ENCODE data around the gene SAFB.
"Not testable (repeated sequence)": the region's sequence is repeated elsewhere in the genome, so short reads cannot be mapped to it uniquely, and the experiment has no call there.

Gene SAFB

DNA sequence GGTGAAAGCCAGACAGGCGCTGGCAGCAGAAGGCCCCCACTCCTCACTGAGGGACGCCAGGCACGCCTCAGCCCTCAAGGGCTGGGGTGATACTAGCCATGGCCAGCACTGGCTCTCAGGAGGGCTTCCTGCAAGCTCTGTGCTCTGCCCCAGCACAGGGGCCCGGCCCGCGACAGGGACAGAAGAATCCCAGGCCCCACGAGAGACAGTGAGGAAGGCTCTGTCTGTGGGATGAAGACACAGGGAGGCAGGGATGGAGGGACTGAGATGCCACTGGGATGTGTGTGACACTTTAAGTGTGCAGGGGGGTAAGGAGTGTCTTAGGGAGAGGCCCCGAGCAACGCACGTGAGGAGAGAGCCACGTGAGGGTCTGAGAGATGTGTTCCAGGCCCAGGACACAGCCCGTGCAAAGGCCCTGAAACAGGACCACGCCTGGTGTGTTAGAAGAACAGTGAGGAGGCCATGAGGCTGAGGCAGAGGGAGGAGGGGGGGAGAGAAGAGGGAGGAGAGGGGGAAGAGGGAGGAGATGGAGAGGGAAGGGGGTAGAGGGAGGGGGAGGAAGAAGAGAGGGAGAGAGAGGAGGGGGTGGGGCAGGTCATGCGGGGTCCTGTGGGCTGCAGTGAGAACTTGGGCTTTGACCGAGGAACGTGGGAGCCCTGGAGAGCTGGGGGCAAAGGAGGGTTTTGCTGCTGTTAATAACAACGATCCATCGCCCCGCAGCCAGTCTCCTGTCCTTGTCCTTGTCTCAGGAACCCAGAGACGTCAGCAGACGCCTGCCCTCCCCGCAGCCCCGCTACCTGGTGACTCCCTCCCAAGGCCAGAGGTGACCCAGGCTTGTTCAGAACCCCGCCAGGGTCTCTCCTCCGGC lies 74.4 kb downstream of the SAFB start:
- Mint-ChIP-seq H3K27me3 (no peaks in the 10 kb centered on the region), H3K4me1 (ENCODE audit: low read depth) (peaks cover 10% of the 10 kb centered on the region), H3K27ac (no peak overlapping the region), H3K9me3 (no peaks in the 10 kb centered on the region), H3K4me3 (no peak overlapping the region), H3K36me3 (ENCODE audit: low read depth) (peaks cover 45% of the 10 kb centered on the region)

DNA sequence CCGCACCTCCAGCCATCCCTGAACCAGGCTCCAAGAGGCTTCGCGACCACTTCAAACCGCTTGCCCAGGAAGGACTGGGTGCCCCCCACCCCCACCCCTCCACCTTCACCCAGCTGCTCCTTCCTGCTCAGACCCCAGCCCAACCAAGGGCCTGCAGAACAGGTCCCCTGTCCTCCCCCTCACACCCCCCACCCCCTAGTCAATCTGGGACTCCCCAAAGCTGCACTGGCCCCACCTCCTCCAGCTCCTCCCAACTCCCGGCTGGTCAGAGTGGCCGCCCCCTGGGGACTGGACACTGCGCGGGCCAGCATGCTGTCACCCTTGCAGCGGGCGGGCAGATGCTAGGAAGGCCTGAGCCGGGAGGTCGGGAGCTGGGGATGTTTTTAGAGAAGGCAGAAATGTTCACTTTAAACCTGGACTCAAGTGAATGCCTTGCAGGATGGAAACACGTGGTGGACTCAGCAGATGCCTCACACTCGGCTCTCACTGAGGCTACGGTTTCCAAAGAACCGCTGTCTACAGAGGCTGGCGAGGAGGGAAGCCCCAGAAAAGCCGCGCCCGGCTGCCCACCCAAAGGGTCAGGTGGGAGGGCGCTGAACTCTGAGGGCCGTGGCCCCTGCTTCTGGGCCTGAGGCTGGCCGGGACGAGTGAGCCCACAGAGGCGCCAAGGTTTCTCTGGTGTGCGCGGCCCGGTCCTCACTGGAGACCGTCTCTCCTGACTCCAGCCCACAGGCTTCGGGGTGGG lies 75.2 kb downstream of the SAFB start:
- H3K36me3 Mint-ChIP-seq (ENCODE audit: low read depth) = peaks cover 38% of the 10 kb centered on the region
- H3K27ac Mint-ChIP-seq = no peak overlapping the region
- H3K4me3 Mint-ChIP-seq = no peak overlapping the region
- no peaks in the 10 kb centered on the region for H3K9me3 Mint-ChIP-seq
- no peaks in the 10 kb centered on the region for H3K27me3 Mint-ChIP-seq
- peaks cover 2% of the 10 kb centered on the region for H3K4me1 Mint-ChIP-seq (ENCODE audit: low read depth)

DNA sequence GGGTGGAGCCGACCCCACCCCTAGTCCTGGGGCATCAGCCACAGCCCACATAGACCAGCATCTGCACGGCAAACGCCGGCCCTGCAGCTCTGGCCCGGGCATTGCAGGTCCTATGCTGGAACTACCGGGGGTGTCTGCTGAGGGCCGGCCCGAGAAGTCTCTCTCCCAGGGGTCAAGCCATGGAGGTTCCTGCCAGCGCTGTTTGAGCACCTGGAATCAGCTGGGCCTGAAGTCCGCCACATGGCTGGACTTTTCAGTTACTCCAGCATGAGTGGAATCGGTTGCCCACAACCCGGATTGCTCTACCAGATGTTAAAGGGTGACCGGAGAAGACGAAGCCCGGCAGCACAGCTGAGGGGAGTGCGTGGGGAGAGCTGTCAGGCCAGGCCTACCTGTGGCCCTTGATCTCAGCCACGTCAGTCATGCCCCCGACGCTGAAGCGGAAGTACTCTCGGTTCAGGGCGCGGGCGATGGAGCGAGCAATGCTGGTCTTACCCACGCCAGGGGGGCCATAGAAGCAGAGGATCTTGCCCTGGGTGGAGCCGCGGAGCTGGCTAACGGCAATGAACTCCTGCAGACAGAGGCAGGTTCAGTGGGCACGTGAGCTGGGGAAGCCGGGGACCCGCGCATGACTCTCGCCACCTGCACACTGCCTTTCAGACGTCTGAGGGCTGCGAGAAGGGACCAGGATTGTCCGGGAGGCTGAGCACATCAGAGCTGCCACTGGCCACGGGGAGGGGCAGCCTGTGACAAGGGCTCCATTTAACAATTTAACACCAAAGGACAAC lies 75.9 kb downstream of the SAFB start:
- Mint-ChIP-seq H3K4me3 (no peak overlapping the region), H3K27ac (no peak overlapping the region), H3K36me3 (ENCODE audit: low read depth) (peaks cover 44% of the 10 kb centered on the region), H3K27me3 (no peaks in the 10 kb centered on the region), H3K9me3 (no peaks in the 10 kb centered on the region), H3K4me1 (ENCODE audit: low read depth) (no peaks in the 10 kb centered on the region)

DNA sequence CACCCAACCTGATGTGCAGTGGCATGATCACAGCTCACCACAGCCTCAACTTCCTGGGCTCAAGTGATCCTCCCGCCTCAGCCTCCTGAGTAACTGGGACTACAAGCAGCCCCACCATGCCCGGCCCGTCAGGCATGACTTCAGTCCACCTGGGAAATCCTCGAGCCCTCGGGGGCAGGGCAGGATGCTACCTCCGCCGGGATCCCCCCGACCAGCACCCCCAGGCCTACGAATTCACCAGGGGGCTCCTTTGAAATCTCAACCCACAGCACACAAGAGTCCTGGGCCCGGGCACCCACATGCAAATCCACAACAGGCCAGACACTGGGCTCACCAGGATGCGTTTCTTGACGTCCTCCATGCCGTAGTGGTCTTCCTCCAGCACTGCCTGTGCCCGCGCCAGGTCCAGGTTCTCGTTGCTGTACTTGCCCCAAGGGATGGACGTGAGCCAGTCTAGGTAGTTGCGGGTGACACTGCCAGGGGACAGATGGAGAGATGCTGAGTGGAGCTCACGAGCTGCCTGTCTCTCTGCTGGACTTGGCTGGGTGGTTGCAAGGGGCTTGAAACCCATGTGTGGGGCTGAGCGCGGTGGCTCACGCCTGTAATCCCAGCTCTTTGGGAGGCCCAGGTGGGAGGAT lies 77.7 kb downstream of the SAFB start:
- Mint-ChIP-seq H3K27me3 (no peaks in the 10 kb centered on the region), H3K4me1 (ENCODE audit: low read depth) (no peaks in the 10 kb centered on the region), H3K9me3 (no peaks in the 10 kb centered on the region), H3K4me3 (no peak overlapping the region), H3K27ac (no peak overlapping the region), H3K36me3 (ENCODE audit: low read depth) (peaks cover 40% of the 10 kb centered on the region)

DNA sequence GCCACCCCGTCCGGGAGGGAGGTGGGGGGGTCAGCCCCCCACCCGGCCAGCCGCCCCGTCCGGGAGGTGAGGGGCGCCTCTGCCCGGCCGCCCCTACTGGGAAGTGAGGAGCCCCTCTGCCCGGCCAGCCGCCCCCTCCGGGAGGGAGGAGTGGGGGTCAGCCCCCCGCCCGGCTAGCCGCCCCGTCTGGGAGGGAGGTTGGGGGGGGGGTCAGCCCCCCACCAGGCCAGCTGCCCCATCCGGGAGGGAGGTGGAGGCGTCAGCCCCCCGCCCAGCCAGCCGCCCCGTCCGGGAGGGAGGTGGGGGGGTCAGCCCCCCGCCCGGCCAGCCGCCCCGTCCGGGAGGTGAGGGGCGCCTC lies 79.1 kb downstream of the SAFB start:
- not testable (repeated sequence) for H3K4me3 Mint-ChIP-seq; H3K4me1 Mint-ChIP-seq (ENCODE audit: low read depth); H3K27ac Mint-ChIP-seq; H3K27me3 Mint-ChIP-seq; H3K9me3 Mint-ChIP-seq
- H3K36me3 Mint-ChIP-seq (ENCODE audit: low read depth) = peaks cover 45% of the 10 kb centered on the region

DNA sequence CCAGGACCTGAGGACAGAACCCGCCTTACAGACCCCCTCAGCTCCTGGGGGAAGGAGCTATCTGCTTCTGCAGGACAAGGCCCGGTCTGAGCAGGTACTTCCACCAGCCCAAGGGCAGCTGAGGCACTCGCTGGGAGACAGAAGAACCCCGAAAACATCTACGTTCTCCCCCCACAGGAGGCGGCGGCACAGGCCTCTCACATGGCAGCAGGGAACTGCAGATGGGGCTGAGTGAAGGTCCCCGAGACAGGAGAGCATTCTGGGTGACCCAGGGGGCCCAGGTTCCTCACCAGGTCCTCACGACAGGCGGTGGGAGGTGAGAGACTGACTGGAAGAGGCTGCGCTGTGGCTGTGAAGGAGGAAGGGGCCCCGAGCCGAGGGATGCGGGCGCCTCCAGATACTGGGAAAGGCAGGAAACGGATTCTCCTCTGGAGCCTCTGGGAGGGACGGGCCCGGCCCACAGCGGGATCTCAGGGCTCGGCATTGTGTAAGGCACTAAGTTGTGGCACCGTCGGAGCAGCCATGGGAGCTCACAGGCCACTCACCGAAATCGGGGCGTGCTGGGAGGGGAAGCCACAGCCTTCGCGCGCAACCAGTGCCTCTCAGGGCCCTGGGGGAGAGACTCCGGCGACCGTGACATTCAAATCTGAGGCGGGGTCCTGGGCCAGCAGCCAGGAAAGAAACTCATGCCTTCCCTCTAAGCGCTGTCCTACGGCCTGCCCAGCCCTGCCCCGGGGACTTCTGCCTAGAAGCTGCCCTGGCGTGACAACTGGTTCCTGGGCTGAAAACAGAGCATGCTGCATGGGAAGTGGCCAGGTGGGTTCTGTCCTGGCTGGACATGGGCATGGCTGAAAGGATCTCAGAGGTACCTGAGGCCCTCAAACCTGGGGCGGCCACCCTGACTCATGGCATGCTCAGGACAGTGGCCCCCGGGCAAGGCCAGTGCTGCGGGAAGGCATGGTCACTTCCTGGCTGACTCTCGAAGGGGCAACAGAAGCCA lies 81.2 kb downstream of the SAFB start:
- Mint-ChIP-seq H3K36me3 (ENCODE audit: low read depth) (peaks cover 43% of the 10 kb centered on the region), H3K4me3 (no peak overlapping the region), H3K27me3 (no peaks in the 10 kb centered on the region), H3K9me3 (no peaks in the 10 kb centered on the region), H3K4me1 (ENCODE audit: low read depth) (no peaks in the 10 kb centered on the region), H3K27ac (no peak overlapping the region)

DNA sequence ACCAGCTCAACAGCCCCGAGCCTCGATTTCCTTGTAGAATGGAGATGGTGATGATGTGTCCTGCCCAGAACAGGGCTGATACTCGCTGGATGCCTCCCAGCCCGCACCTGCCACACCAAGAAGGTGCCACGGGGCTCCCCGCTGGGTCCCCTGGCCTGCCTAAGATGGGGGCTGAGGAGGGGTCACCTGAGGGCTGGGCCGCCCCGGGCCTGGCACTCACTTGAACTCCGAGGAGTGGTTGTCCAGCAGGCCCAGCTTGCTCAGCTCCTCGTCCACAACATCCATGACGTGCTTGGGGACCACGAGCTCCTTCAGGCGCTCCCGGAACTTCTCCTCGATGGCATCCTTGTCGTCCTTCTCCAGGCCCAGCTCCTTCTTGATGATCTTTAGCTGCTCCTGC lies 82.7 kb downstream of the SAFB start:
- Mint-ChIP-seq H3K4me3 (no peak overlapping the region), H3K27ac (no peak overlapping the region), H3K9me3 (no peaks in the 10 kb centered on the region), H3K4me1 (ENCODE audit: low read depth) (no peaks in the 10 kb centered on the region), H3K27me3 (no peaks in the 10 kb centered on the region), H3K36me3 (ENCODE audit: low read depth) (peaks cover 43% of the 10 kb centered on the region)

DNA sequence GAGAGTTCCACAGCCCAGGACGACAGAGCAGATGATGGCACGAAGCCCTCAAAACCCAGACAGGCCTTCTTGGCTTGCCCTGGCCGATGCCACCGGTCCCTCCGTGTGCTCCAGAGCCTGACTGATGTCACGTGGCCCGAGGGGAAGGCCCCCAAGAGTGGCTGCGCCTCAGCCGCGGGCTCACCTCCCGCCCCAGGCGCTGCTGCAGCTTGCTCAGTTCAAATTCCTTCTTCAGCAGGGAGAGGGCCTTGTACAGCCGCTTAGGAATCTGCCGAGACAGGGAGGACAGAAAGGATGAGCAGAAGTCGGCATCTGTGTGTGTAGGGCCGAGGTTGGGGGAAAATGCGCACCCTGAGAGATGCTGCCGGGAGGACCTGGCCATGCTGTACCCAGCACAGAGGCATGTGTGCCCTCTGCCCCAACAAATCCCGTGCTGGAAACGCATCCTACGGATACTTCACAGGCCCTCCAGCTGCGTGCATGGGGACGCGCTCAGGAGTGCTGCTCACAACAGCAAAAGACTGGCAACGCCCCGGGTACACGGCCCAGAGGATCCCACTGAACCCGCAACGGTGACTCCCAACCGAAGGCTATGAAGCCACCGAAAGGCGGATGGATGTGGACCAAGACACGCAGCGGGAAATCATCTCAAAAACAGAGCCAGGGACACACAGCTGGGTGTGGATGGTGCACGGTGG lies 84.1 kb downstream of the SAFB start:
- no peak overlapping the region for H3K4me3 Mint-ChIP-seq
- no peaks in the 10 kb centered on the region for H3K4me1 Mint-ChIP-seq (ENCODE audit: low read depth)
- H3K27ac Mint-ChIP-seq = no peak overlapping the region
- no peaks in the 10 kb centered on the region for H3K9me3 Mint-ChIP-seq
- H3K36me3 Mint-ChIP-seq (ENCODE audit: low read depth) = peaks cover 37% of the 10 kb centered on the region
- no peaks in the 10 kb centered on the region for H3K27me3 Mint-ChIP-seq

DNA sequence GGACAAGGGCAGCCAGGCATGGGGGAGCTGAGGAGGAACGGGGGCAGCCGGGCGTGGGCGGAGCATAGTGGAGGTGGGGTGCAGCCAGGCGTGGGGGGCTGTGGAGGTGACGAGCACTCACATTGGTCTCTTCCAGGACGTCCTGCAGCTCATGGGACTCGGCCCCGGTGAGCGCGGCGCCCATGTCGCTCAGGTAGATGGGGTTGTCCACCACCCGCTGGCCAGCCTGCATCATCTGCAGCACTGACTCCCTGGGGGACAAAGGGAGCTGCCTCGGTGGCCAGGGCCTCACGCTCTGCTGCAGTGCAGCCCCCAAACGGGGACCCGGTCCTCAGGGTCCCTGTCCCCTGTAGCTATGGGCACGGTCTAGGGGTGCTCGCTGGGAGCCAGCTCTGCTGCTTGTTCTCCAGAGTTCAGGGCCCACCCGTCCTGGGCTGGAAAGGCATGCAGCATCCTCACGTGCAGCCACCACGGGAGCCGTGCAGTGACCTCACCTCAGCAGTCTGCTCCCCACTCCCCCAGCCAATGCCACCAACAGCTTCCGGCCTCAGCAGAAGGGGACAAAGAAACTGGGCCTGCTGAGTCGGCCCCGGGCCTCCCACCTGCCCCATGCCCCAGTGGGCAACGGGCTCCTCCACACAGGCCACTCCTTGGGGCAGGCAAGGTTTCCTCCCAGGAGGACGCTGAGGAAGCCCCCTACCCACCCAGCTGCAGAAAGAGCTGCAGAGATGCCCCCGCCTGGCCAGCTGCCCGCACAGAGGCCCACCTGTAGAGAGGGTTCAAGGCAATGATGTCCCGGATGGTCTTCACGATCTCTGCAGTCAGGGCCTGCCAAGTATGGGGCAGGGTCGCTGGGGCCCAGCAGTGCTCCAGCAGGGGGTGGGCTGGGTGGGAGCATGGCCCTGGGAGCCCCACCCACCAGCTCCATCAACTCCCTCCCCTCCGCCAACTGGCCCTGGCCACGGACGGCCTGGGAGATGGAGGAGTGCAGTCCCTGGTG lies 85.0 kb downstream of the SAFB start:
- peaks cover 41% of the 10 kb centered on the region for H3K36me3 Mint-ChIP-seq (ENCODE audit: low read depth)

DNA sequence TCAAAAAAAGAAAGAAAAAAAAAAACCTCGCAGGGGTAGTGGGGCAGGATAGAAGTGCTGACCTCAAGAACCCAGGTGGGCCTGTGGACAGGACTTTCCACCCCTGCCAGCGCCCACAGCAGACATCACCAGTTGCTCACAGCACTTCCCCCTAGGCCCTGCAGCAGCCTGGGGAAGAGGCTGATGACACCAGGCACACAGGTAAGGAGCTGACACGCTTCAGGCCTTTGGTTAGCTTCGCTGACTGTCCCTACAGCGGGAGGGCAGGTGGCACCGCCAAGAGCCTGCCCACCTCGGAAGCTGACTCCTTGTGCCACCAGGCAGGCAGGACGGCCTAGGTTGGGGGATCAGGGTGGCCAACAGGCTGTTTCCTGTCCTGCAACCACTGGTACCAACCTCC lies 88.1 kb downstream of the SAFB start:
- Mint-ChIP-seq H3K27ac (no peak overlapping the region), H3K27me3 (no peaks in the 10 kb centered on the region), H3K36me3 (ENCODE audit: low read depth) (peaks cover 44% of the 10 kb centered on the region), H3K4me3 (no peak overlapping the region), H3K4me1 (ENCODE audit: low read depth) (peaks cover 8% of the 10 kb centered on the region), H3K9me3 (no peaks in the 10 kb centered on the region)

More for the DNA sequence above, 85.0 kb downstream of the SAFB start:
- H3K9me3 Mint-ChIP-seq = no peaks in the 10 kb centered on the region
- no peak overlapping the region for H3K4me3 Mint-ChIP-seq
- H3K27me3 Mint-ChIP-seq = no peaks in the 10 kb centered on the region
- no peaks in the 10 kb centered on the region for H3K4me1 Mint-ChIP-seq (ENCODE audit: low read depth)
- H3K27ac Mint-ChIP-seq = no peak overlapping the region

DNA sequence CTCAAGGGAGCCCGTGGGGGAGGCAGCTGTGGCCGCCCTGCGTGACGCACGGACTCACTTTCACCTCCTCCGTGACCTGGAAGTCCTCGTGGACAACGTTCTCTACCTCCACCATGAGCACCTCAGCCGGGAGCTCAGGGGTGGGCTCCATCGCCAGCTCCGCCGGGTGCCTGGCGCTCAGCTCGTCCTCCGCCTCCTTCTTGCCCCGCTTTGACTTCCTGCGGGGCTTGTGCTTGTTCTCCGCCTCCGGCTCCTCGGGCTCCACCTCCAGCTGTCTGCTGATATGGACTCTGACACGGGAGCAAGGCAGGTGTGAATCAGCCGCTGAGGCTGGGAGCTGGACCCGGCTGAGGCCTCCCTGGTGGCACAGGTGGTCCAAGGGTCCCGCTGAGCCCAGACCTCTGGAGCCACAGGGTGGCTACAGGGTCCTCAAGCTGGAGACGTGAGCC lies 88.9 kb downstream of the SAFB start:
- no peak overlapping the region for H3K27ac Mint-ChIP-seq
- H3K4me3 Mint-ChIP-seq = no peak overlapping the region
- H3K4me1 Mint-ChIP-seq (ENCODE audit: low read depth) = peaks cover 13% of the 10 kb centered on the region
- H3K36me3 Mint-ChIP-seq (ENCODE audit: low read depth) = peaks cover 42% of the 10 kb centered on the region
- H3K27me3 Mint-ChIP-seq = no peaks in the 10 kb centered on the region
- H3K9me3 Mint-ChIP-seq = no peaks in the 10 kb centered on the region

DNA sequence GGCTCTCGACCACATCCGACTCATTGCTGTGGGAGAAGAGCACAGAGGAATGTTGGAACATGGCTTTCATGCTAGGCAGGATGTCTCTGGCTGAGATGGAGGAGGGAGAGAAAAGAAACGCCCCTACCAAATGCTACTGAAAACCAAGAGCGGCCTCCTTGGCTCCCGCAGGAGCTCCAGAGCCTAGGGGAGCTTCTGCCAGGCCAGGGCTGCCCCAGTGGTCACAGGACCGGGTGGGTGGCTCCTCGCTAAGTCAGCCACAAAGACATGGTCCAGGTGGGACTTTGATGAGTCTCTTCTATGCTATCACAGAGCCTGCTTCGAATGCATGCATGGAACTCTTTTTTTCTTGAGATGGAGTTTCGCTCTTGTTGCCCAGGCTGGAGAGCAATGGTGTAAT lies 90.3 kb downstream of the SAFB start:
- Mint-ChIP-seq H3K36me3 (ENCODE audit: low read depth) (peaks cover 46% of the 10 kb centered on the region), H3K27ac (no peak overlapping the region)

More for the DNA sequence above, 90.3 kb downstream of the SAFB start:
- Mint-ChIP-seq H3K27me3 (no peaks in the 10 kb centered on the region), H3K9me3 (no peaks in the 10 kb centered on the region), H3K4me3 (no peak overlapping the region), H3K4me1 (ENCODE audit: low read depth) (peaks cover 28% of the 10 kb centered on the region)

Measured in stimulated activated naive CD8-positive, alpha-beta T cell treated with anti-CD3 and anti-CD28 coated beads, Interleukin-15, Interleukin-2, amounts not matched to agents 100 ng/mL and 50 ng/mL, for 24 hours (primary cell).